ENCODE results near the gene CEP63.

DNA sequence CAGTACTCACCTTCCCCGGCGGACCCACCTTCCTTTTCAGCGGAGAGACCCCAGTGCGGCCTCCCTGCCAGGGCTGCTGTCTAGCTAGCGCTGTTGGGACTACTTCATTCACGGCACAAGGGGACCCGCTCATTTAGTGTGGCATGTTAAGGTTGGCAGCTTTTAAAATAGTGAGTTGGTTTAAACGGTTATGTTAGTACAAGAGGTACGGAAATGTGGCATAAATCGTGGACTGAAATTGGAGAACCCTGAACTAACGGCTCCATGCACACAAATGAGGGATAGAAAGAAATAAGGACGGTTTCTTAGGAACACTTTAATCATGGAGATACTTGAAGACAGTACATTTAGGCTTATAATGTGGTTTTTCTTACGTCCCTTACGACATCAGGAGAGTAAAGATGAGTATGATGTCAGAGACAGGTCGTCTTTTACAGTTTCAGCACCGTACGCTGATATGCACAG is 752 bp downstream of the CEP63 start:
- TF ChIP-seq, protein P1, sequence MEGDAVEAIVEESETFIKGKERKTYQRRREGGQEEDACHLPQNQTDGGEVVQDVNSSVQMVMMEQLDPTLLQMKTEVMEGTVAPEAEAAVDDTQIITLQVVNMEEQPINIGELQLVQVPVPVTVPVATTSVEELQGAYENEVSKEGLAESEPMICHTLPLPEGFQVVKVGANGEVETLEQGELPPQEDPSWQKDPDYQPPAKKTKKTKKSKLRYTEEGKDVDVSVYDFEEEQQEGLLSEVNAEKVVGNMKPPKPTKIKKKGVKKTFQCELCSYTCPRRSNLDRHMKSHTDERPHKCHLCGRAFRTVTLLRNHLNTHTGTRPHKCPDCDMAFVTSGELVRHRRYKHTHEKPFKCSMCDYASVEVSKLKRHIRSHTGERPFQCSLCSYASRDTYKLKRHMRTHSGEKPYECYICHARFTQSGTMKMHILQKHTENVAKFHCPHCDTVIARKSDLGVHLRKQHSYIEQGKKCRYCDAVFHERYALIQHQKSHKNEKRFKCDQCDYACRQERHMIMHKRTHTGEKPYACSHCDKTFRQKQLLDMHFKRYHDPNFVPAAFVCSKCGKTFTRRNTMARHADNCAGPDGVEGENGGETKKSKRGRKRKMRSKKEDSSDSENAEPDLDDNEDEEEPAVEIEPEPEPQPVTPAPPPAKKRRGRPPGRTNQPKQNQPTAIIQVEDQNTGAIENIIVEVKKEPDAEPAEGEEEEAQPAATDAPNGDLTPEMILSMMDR (IDR thresholded peaks at IDR 0.05; ENCODE audit: poor library complexity, severe bottlenecking): no peak
- TF ChIP-seq POLR2AphosphoS5 (IDR thresholded peaks at IDR 0.05): no peak
- TF ChIP-seq TAF1 (IDR thresholded peaks at IDR 0.05; ENCODE audit: low read depth): no peak
- TF ChIP-seq EZH2 (IDR thresholded peaks at IDR 0.05; ENCODE audit: borderline replicate concordance, insufficient read depth, low read length, poor library complexity, severe bottlenecking): no peak
- TF ChIP-seq, protein P2, sequence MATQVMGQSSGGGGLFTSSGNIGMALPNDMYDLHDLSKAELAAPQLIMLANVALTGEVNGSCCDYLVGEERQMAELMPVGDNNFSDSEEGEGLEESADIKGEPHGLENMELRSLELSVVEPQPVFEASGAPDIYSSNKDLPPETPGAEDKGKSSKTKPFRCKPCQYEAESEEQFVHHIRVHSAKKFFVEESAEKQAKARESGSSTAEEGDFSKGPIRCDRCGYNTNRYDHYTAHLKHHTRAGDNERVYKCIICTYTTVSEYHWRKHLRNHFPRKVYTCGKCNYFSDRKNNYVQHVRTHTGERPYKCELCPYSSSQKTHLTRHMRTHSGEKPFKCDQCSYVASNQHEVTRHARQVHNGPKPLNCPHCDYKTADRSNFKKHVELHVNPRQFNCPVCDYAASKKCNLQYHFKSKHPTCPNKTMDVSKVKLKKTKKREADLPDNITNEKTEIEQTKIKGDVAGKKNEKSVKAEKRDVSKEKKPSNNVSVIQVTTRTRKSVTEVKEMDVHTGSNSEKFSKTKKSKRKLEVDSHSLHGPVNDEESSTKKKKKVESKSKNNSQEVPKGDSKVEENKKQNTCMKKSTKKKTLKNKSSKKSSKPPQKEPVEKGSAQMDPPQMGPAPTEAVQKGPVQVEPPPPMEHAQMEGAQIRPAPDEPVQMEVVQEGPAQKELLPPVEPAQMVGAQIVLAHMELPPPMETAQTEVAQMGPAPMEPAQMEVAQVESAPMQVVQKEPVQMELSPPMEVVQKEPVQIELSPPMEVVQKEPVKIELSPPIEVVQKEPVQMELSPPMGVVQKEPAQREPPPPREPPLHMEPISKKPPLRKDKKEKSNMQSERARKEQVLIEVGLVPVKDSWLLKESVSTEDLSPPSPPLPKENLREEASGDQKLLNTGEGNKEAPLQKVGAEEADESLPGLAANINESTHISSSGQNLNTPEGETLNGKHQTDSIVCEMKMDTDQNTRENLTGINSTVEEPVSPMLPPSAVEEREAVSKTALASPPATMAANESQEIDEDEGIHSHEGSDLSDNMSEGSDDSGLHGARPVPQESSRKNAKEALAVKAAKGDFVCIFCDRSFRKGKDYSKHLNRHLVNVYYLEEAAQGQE (IDR thresholded peaks at IDR 0.05; ENCODE audit: borderline replicate concordance): no peak
- TF ChIP-seq RAD21 (conservative IDR thresholded peaks at IDR 0.05): no peak
- TF ChIP-seq EP300 (conservative IDR thresholded peaks at IDR 0.05; ENCODE audit: poor library complexity, severe bottlenecking): no peak
- TF ChIP-seq SMC3 (conservative IDR thresholded peaks at IDR 0.05; ENCODE audit: poor library complexity): no peak
